Type B pancreatic cell (in vitro differentiated cells): ENCODE measurements around the gene STK11IP. TPM values are rescaled to one million over a fixed set of nuclear protein-coding genes. Genes with fewer than 3 reads are reported as not detected.
A peak's percentile ranks its signal among the peaks of the same experiment; 100 is the strongest.

Source experiments
- DNase-seq: peaks from one replicate; pipeline ENCODE4 v3.0.0; 2021; ENCODE audit warnings: mixed read lengths; ENCODE audit not compliant: unreplicated experiment; ENCODE audit errors: extremely low spot score
- H3K27ac Mint-ChIP-seq: 2 replicates; pipeline ENCODE4 v1.8.0; 2021; ENCODE audit warnings: mild to moderate bottlenecking, mixed read lengths
- H3K27me3 Mint-ChIP-seq: 2 replicates; pipeline ENCODE4 v1.8.0; 2021; ENCODE audit warnings: mixed read lengths
- H3K36me3 Mint-ChIP-seq: 2 replicates; pipeline ENCODE4 v1.8.0; 2021; ENCODE audit warnings: mixed read lengths
- H3K4me1 Mint-ChIP-seq: one replicate; pipeline ENCODE4 v1.8.0; 2021; ENCODE audit warnings: mixed read lengths; ENCODE audit not compliant: unreplicated experiment
- H3K4me3 Mint-ChIP-seq: 2 replicates; pipeline ENCODE4 v1.8.0; 2021; ENCODE audit warnings: mild to moderate bottlenecking, mixed read lengths
- H3K9me3 Mint-ChIP-seq: 2 replicates; pipeline ENCODE4 v1.8.0; 2021; ENCODE audit warnings: mixed read lengths
- CTCF ChIP-seq: fragments of 200-600 bp; sonication (generic); conservative IDR thresholded peaks from 2 replicates; pipeline ENCODE4 v1.5.0; 2021; ENCODE audit warnings: antibody characterized with exemption, mild to moderate bottlenecking
- total RNA-seq: library from RNA; stranded (reverse); gene quantifications from 2 replicates; pipeline ENCODE4 v1.2.1, GENCODE V29; 2021; ENCODE audit warnings: low replicate concordance

The STK11IP gene
- total RNA-seq, 1 donor from 2014 or later: 42.5 TPM

- Mint-ChIP-seq H3K4me1 (peaks cover 6% of the 10 kb centered on the region), H3K27me3 (peaks cover 22% of the 10 kb centered on the region), H3K27ac (peak overlapping the region; percentile 66), H3K9me3 (no peaks in the 10 kb centered on the region), H3K36me3 (no peaks in the 10 kb centered on the region), H3K4me3 (peak overlapping the region; percentile 87)
- TF ChIP-seq CTCF: no peak
- DNase-seq: peak; percentile 62
These were observed 28.9 kb downstream of the STK11IP start for GRCh38 chr2:219626540-219626939.

- TF ChIP-seq CTCF: no peak
- Mint-ChIP-seq H3K27ac (peak within 1 kb of the TSS; percentile 66), H3K4me3 (peak within 1 kb of the TSS; percentile 87), H3K9me3 (no peaks in the 10 kb centered on the region), H3K36me3 (no peaks in the 10 kb centered on the region), H3K27me3 (peaks cover 18% of the 10 kb centered on the region), H3K4me1 (peaks cover 6% of the 10 kb centered on the region)
- peak; percentile 70 for DNase-seq
These were observed 29.7 kb downstream of the STK11IP start, which contains the start of gene SLC4A3 for GRCh38 chr2:219627103-219628100. TSS of gene SLC4A3 (plus strand) at chr2:219627630. CDS start at chr2:219627993, 363 bp downstream.

GRCh38 chr2:219628235-219628985 lies 30.8 kb downstream of the STK11IP start:
- peaks cover 6% of the 10 kb centered on the region for H3K4me1 Mint-ChIP-seq
- DNase-seq: no peak
- no peaks in the 10 kb centered on the region for H3K36me3 Mint-ChIP-seq
- H3K4me3 Mint-ChIP-seq: peak overlapping the region; percentile 66
- peaks cover 18% of the 10 kb centered on the region for H3K27me3 Mint-ChIP-seq
- no peaks in the 10 kb centered on the region for H3K9me3 Mint-ChIP-seq
- TF ChIP-seq CTCF: no peak
- no peak overlapping the region for H3K27ac Mint-ChIP-seq

GRCh38 chr2:219628986-219629901 lies 31.6 kb downstream of the STK11IP start:
- Mint-ChIP-seq H3K27me3 (peaks cover 13% of the 10 kb centered on the region), H3K9me3 (no peaks in the 10 kb centered on the region), H3K4me1 (peaks cover 6% of the 10 kb centered on the region), H3K36me3 (peaks cover 4% of the 10 kb centered on the region), H3K27ac (no peak overlapping the region), H3K4me3 (peak overlapping the region; percentile 51)
- no peak for DNase-seq
- no peak for TF ChIP-seq CTCF
